LNCAP (cell line): ENCODE data around the gene ADM2.

Experiments
- CTCF ChIP-seq: fragments of 450-650 bp; IDR thresholded peaks from 2 replicates; pipeline ENCODE4 v1.5.1; 2017; ENCODE audit warnings: mild to moderate bottlenecking

ADM2 gene

GRCh38 chr22:50473088-50473487 is 8.3 kb upstream of the ADM2 start:
- TF ChIP-seq CTCF, result peak; percentile 27; the same call in 1 of the 2 replicates

GRCh38 chr22:50473855-50474671 is 7.3 kb upstream of the ADM2 start:
- TF ChIP-seq CTCF, result no peak

GRCh38 chr22:50474710-50475651 is 6.4 kb upstream of the ADM2 start, which contains the start of gene SBF1:
Gene SBF1, minus strand, starts transcription at chr22:50475035. Its CDS starts 195 bp downstream, at chr22:50474840.
- no peak for TF ChIP-seq CTCF

DNA sequence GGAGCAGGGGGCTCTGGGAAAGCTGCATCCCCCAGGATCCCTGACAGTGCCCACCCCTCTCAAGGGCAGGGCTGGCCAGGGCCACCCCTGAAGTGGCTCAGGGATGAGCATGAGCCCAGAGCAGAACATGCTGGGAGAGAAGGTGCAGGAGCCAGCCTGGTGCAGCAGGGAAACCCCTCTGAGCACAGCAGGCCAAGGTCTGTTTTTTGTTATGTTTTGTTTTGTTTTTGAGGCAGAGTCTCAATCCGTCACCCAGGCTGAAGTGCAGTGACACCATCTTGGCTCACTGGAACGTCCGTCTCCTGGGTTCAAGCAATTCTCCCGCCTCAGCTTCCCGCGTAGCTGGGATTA is 5.7 kb upstream of the ADM2 start:
- no peak for TF ChIP-seq CTCF

DNA sequence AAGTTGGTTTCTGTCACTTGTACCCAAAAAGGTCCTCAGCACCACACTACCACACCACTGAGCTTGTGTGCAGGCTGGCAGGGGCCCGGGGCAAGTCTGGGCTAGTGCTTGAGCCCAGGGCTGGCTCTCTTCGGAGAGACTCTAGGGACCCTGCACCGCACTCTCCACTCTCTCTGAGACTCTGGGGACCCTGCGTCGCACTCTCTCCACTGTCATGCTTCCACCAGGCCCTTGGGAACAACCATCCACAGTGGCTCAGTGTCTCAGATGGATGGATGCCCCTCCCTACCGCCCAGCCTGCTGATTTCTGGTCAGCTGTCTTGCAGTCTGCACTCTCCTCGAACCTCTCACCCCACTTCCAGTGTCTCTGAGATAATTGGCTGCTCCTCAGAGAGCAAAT is 4.5 kb upstream of the ADM2 start:
- TF ChIP-seq CTCF, result no peak

DNA sequence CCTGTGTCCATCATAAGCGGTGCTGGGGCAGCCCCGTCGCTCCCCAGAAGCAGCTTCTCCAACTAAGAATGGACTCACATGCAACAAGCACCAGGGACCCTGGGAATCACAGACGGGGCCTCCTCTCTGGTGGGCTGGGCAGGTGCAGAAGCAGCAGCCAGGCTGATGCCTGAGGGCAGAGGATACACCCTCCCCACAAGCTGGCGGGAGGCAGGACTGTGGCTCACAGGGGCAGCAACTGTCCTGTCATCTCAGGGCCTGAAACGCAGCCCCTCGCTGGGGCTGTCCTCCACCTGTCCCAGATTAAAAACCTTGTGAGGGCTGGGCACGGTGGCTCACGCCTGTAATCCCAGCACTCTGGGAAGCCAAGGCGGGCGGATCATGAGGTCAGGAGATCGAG is 3.4 kb upstream of the ADM2 start:
- no peak for TF ChIP-seq CTCF

DNA sequence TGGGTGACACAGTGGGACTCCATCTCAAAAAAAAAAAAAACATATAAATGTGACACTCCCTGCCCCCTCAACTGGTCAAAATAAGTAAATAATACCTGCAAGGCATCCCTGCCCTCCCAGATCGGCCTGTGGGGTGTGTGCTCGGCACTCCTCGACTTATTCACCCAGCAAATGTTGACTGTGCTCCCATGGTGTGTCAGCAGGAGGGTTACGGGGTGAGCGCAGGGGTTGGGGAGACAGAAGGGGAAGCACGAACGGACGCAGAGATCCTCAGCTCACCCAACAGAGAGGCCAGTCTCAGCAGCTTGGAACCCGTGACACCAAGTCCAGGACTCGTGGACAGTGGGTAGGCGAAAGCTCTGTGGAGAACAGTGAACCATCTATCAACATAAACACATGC is 1.6 kb upstream of the ADM2 start:
- TF ChIP-seq CTCF, result no peak
